Immature natural killer cell (primary cell): ENCODE measurements around the gene FBRSL1. TPM values are rescaled to one million over a fixed set of nuclear protein-coding genes. Genes with fewer than 3 reads are reported as not detected.

Experiments used
- DNase-seq, 3 donors: peaks; one replicate each; pipeline ENCODE4 v3.0.0; 2022; ENCODE audit warnings: mixed read lengths in 1 of 3
- H3K27ac Mint-ChIP-seq, 6 donors: one replicate each; pipeline ENCODE4 v1.8.0; 2020; ENCODE audit warnings: mixed read lengths in 6 of 6, mild to moderate bottlenecking in 5 of 6, inconsistent platforms in 4 of 6, moderate library complexity in 3 of 6
- H3K27me3 Mint-ChIP-seq, 3 donors: one replicate each; pipeline ENCODE4 v1.8.0; 2020 to 2021; ENCODE audit warnings: low read depth in 3 of 3, mild to moderate bottlenecking in 3 of 3, mixed read lengths in 3 of 3, moderate library complexity in 3 of 3, inconsistent platforms in 1 of 3
- H3K36me3 Mint-ChIP-seq, 3 donors: one replicate each; pipeline ENCODE4 v1.8.0; 2020; ENCODE audit warnings: mixed read lengths in 3 of 3, inconsistent platforms in 2 of 3, mild to moderate bottlenecking in 2 of 3
- H3K4me1 Mint-ChIP-seq, 2 donors: one replicate each; pipeline ENCODE4 v1.8.0; 2020; ENCODE audit warnings: inconsistent platforms in 2 of 2, mild to moderate bottlenecking in 2 of 2, mixed read lengths in 2 of 2, moderate library complexity in 1 of 2
- H3K4me3 Mint-ChIP-seq, 5 donors: one replicate each; pipeline ENCODE4 v1.8.0; 2020; ENCODE audit warnings: mild to moderate bottlenecking in 5 of 5, mixed read lengths in 5 of 5, inconsistent platforms in 3 of 5, moderate library complexity in 3 of 5
- H3K9me3 Mint-ChIP-seq, 6 donors: one replicate each; pipeline ENCODE4 v1.8.0; 2020; ENCODE audit warnings: mild to moderate bottlenecking in 6 of 6, mixed read lengths in 6 of 6, inconsistent platforms in 4 of 6, moderate library complexity in 3 of 6
- polyA plus RNA-seq, 3 donors: library from polyadenylated mRNA; unstranded; fragments of 300-500 nt; fragmentation: Illumina TruSeq; gene quantifications; one replicate each; pipeline ENCODE4 v1.2.3, GENCODE V29; 2021

FBRSL1 gene
- polyA plus RNA-seq, 3 donors from 2014 or later: 0.54 to 0.63 TPM; not detected in 1

DNA sequence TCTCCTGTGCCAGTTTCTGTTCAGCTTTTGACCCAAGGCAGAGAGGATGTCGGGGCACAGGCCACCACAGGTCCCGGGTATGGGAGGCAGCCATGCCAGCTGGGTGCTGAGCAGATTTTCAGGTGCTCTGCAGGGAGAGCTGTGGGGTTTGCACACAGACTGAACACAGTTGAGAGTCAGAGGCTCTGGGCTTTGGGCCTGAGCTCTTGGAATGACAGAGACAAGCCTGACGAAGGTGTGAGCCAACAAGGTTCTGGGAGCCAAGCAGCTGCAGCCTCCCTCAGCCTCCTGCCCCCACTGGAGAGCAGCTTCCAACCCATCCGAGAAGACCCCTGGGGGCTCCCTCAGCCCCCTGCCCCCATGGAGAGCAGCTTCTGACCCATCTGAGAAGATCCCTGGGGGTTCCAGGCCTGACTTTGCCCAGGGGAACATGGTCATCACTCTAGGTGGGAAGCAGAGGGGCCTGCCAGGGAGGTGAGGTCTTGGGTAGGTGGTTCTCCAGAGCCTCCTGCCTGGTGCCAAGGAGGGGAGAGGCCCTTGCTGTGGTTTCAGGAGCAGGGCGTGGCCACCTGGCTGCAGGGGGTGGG is 13.8 kb downstream of the FBRSL1 start:
- peak overlapping the region in 3 of 6 donors; percentile 21 to 55 (median 49) for H3K27ac Mint-ChIP-seq
- no peak for DNase-seq
- no peaks in the 10 kb centered on the region for H3K9me3 Mint-ChIP-seq
- peaks cover 0 to 11% (median 7%) of the 10 kb centered on the region in 3 donors for H3K27me3 Mint-ChIP-seq
- no peak overlapping the region for H3K4me3 Mint-ChIP-seq
- peaks cover 46 to 51% of the 10 kb centered on the region in 2 donors for H3K4me1 Mint-ChIP-seq
- no peaks in the 10 kb centered on the region for H3K36me3 Mint-ChIP-seq

DNA sequence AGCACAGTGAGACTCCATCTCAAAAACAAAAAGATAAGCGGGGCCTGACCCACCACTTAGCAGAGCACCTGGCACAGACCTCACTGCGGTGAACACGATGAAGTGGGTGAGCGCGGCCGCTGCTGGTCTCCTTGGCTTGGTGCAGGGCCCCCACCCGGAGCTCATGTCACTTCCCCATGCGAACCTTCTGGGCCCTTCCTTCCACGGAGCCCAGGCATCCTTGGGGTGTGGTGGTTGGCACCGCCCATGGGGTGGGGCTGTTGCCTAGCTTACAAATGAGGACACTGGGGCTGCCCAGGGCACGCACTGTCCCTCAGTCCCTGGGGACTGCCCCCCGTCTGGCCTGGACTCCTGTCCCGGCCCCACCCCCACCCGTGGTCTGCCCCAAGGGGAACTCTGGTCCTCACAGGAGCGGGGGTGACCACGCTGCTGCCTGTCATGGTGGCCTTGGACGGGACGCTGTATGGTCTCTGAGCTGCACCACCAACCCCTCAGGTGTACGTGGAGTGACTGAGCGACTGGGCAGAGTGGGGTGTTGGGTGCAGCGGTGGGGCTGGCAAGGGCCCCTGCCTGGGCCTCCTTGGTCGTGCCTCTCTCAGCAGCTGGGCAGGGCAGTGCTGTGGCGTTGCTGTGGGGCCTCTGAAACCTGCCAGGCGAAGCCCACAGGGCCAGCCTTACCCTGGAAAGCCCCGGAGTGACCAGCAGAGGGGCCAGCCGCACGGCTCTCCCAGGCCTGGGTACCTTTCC is 15.3 kb downstream of the FBRSL1 start:
- Mint-ChIP-seq H3K4me1 (peaks cover 46 to 49% of the 10 kb centered on the region in 2 donors), H3K36me3 (no peaks in the 10 kb centered on the region), H3K27me3 (peaks cover 0 to 11% (median 4%) of the 10 kb centered on the region in 3 donors), H3K27ac (peak overlapping the region; percentile 61 to 91 (median 81)), H3K9me3 (no peaks in the 10 kb centered on the region), H3K4me3 (peak overlapping the region in 1 of 5 donors; percentile 51)
- no peak for DNase-seq

DNA sequence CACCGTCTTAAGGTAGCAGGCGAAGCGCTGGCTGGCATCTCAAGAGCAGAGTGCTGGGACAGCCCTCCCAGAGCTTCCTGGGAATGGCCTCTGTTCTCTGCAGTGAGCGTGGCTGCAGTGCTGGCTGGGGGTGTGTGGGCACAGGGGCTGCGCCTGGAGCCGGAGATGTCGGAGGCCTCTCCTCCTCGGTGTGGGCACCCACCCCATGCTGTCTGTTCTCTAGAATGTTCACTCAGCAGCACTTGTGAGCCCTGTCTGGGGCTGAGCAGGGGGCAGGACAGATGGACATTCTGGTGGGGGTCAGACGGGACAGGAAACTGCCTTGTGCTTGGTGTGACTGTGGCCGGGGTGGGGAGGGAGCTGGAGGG is 15.9 kb downstream of the FBRSL1 start:
- DNase-seq: no peak
- H3K27ac Mint-ChIP-seq: peak overlapping the region; percentile 71 to 91 (median 84)
- H3K4me3 Mint-ChIP-seq: peak overlapping the region in 3 of 5 donors; percentile 10 to 65 (median 61)
- peaks cover 46 to 47% of the 10 kb centered on the region in 2 donors for H3K4me1 Mint-ChIP-seq
- H3K9me3 Mint-ChIP-seq: no peaks in the 10 kb centered on the region
- peaks cover 0 to 11% (median 8%) of the 10 kb centered on the region in 3 donors for H3K27me3 Mint-ChIP-seq
- no peaks in the 10 kb centered on the region for H3K36me3 Mint-ChIP-seq

DNA sequence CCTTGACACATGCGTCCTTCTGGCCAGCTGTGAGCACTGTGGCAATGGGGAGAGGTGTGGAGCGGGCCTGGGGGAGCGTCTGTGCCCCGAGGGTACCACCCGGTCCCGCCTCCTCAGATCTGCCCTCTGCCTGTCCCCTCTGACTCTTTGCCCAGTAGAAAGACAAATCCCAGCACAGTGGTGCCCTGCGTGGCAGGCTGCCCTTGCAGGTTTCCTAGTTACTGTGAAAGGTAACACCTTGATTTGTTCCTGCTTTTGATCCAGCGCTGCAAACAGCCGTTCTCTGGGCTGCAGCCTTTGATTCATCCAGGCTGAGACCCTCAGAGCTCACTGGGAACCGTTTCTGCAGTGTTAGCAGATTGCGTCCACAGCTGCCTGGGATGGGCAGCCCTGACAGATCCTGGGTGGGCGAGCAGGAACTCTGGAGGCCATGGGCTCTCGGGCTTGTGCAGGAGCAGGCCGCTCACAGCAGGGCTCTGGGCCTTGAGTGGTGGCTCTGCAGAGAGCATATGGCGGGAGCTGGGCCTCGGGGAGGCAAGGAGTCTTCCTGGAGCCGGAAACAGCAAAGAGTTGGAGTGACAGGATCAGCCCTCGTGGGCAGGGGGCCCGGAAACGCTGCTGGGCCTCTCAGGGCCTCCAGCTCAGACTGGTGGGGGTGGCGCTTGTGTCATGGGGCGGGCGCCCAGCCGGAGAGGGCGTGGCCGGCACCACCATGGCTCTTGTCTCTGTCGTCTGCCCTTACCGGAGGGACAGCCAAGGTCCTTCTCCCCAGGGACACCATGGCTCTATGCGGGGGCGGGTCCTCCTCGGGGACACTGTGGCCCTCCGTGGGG is 16.6 kb downstream of the FBRSL1 start:
- H3K27me3 Mint-ChIP-seq: peaks cover 0 to 11% (median 11%) of the 10 kb centered on the region in 3 donors
- peaks cover 45 to 47% of the 10 kb centered on the region in 2 donors for H3K4me1 Mint-ChIP-seq
- H3K4me3 Mint-ChIP-seq: peak overlapping the region; percentile 50 to 65 (median 58)
- no peaks in the 10 kb centered on the region for H3K36me3 Mint-ChIP-seq
- H3K9me3 Mint-ChIP-seq: no peaks in the 10 kb centered on the region
- H3K27ac Mint-ChIP-seq: peak overlapping the region; percentile 71 to 91 (median 84)
- peak; percentile 57 to 69 (median 61) for DNase-seq

DNA sequence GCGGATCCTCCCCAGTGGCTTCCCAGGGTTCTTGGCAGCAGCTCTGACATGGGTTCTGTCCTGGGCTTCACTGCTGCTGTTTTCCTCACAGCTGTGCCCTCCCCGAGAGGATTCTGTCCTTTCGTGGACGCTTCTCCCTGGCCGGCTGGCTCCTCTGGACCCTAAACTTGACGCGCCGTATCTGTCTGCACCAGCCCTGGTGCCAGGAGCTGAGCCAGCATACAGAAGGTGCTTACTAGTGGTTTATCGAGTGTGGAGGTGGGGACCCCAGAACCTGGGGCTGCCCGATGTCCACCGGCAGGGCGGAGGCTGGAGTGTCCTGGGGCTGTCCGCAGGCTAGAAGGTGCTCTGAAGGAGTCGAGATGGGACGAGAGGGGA is 17.2 kb downstream of the FBRSL1 start:
- H3K36me3 Mint-ChIP-seq: no peaks in the 10 kb centered on the region
- no peaks in the 10 kb centered on the region for H3K9me3 Mint-ChIP-seq

DNA sequence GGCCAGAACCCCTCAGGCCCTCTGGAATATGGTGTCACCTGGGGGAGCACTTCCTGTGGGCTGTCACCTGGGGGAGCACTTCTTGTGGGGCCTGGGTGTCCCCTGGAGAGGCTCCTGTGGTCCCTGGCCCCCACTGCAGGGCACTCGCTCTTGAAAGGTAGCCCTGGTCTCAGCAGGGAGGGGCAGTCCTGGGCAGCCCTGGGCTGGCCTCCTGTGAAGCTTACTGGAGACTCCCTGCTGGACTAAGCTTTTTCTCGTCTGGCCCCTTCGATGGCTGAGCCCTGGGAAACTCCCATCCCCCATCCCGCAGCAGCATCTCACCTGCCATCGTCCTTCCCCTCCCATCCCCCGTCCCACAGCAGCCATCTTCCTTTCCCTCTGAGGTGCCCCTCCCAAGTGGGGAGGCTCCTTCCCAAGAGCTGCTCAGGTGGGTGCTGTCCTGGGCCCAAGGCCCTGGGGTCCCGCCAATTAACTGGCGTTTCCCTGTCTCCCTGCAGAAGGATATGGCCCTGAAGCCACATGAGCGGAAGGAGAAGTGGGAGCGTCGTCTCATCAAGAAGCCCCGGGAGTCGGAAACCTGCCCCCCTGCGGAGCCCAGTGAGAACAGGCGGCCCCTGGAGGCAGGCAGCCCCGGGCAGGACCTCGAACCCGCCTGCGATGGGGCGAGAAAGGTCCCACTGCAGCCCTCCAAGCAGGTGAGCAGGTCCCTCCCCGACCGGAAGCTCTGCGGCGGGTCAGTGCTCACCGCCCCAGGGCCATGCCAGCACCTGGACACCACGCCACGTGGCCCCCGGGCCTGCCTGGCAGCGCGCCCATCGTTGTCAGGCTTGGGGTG is 17.9 kb downstream of the FBRSL1 start:
- peak overlapping the region in 1 of 6 donors; percentile 71 for H3K27ac Mint-ChIP-seq
- no peak overlapping the region for H3K4me3 Mint-ChIP-seq
- no peaks in the 10 kb centered on the region for H3K36me3 Mint-ChIP-seq
- H3K27me3 Mint-ChIP-seq: peaks cover 0 to 11% (median 11%) of the 10 kb centered on the region in 3 donors
- peaks cover 39 to 43% of the 10 kb centered on the region in 2 donors for H3K4me1 Mint-ChIP-seq
- H3K9me3 Mint-ChIP-seq: no peaks in the 10 kb centered on the region
- no peak for DNase-seq

More for the DNA sequence above, 17.2 kb downstream of the FBRSL1 start:
- Mint-ChIP-seq H3K4me1 (peaks cover 39 to 43% of the 10 kb centered on the region in 2 donors), H3K4me3 (peak overlapping the region; percentile 50 to 65 (median 58)), H3K27me3 (peaks cover 0 to 11% (median 11%) of the 10 kb centered on the region in 3 donors), H3K27ac (peak overlapping the region; percentile 71 to 91 (median 84))
- no peak for DNase-seq

DNA sequence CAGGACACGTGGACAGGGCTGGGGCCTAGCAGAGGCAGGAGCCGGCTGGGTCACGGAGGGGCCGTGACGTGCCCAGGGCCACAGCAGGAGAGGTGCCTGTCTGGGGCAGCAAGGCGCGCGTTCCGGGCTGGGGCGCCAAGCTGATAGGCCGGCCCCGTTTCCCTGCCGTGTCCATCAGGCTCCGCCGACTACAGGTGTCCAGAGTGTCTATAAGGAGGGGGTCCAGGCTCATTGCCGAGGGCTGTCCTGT is 18.5 kb downstream of the FBRSL1 start:
- Mint-ChIP-seq H3K27ac (no peak overlapping the region), H3K4me3 (no peak overlapping the region), H3K36me3 (no peaks in the 10 kb centered on the region), H3K4me1 (peaks cover 39 to 41% of the 10 kb centered on the region in 2 donors), H3K27me3 (peaks cover 0 to 11% (median 11%) of the 10 kb centered on the region in 3 donors), H3K9me3 (no peaks in the 10 kb centered on the region)
- DNase-seq: no peak

DNA sequence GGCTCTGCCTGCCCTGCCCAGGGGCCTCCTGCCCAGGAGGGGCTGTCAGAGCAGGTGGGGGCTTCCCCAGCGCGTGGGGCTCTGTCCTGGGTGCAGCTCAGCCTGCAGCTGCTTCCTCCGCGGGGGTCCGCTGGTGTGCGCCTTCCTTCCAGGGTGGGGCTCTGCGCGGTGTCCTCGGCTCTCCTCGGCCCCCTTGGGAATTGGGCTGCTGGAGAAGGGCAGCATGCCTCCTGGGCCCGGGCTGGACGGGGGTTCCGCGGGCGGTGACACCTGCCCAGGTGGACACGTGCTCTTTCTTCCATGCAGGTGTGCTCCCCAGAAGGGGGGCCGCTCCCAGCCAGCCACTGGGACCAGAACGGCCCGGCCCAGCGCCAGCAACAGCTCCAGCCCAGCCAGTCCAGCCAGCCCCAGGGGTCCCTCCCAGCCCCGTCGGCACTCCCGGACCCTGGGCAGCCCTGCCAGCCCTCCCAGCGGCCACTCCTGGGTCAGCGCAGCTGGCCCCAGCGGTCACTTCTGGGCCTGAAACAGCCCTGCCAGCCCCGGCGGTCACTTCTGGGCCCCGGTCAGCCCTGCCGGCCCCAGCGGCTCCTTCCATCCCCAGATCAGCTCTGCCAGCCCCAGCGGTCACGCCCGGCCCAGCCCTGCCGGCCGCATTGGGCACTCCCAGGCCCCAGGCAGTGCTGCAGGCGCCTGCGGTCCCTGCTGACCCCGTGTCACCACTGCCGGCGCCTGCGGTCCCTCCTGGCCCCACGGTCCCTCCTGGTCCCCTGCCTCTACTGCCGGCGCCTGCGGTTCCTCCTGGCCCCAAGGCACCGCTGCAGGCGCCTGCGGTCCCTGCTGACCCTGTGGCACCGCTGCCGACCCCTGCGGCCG is 19.1 kb downstream of the FBRSL1 start:
- H3K36me3 Mint-ChIP-seq: no peaks in the 10 kb centered on the region
- DNase-seq: no peak
- H3K9me3 Mint-ChIP-seq: no peaks in the 10 kb centered on the region
- no peak overlapping the region for H3K4me3 Mint-ChIP-seq
- H3K27ac Mint-ChIP-seq: no peak overlapping the region
- H3K27me3 Mint-ChIP-seq: peaks cover 0 to 11% (median 8%) of the 10 kb centered on the region in 3 donors
- peaks cover 33 to 36% of the 10 kb centered on the region in 2 donors for H3K4me1 Mint-ChIP-seq

DNA sequence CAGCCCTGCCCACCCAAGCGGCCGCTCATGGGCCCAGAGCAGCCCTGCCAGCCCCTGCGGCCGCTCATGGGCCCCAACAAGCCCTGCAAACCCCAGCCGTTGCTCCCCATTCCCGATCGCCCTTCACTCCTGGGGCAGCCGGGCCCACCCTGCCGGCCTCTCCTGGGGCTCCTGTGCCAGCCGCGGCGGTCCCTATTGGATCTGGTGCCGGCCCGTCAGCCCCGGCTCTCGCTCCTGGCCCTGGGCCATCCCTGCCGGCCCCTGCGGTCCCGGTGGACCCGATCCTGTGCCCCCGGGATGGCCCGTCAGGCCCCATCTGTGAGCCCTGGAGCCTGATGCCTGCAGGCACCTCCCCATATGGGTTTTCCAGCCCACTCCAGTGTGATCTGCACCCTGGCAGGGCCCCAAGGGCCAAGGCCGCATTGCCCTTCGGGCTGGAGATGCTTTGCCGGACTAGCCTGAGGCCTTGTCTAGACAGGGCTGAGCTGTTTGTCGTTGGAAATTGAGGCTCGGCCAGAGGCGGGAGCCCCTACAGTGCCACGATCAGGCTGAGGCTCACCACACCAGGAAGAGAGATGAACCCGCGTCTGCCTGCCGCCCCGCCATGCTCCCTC is 20.3 kb downstream of the FBRSL1 start:
- Mint-ChIP-seq H3K27ac (no peak overlapping the region), H3K27me3 (peaks cover 0 to 11% (median 6%) of the 10 kb centered on the region in 3 donors), H3K9me3 (no peaks in the 10 kb centered on the region), H3K4me1 (peaks cover 24 to 29% of the 10 kb centered on the region in 2 donors), H3K4me3 (no peak overlapping the region), H3K36me3 (peaks cover 0 to 3% (median 2%) of the 10 kb centered on the region in 3 donors)
- DNase-seq: no peak

DNA sequence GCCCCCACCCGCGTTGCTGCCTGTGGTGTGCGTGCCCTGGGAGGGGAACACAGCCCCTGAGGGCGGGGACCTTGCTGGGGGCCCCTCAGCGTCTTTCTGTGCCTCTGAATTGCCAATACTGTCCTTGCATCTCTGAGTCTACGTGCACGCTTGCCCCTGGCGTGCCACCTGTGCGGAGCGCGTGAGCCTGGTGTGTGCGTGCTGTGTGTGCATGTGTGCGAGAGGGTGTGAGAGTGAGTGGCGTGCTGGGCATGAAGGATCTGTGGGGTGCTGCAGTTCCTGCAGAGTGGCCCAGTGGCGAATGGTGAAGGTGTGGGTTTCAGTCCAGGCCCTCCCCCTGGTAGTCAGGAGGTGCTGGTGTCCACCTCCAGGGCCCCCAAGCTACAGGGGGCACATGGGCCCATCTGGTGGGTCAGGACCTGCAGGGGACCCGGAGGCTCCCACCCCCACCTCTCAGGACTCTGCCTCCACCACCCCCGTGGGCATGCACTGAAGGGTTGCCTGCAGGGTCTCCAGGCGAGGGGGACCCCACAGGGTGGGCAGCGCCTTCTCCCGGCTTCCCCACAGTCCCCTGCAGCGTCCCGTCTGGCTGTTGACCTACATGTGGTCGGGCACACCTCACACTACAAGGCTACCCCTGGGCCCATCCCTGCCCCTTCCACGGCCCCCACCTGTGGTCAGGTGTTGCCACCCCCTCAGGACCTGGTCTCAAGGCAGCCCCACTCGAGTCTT is 21.0 kb downstream of the FBRSL1 start:
- H3K4me3 Mint-ChIP-seq: no peak overlapping the region
- H3K36me3 Mint-ChIP-seq: peaks cover 0 to 6% (median 3%) of the 10 kb centered on the region in 3 donors
- peaks cover 0 to 9% (median 6%) of the 10 kb centered on the region in 3 donors for H3K27me3 Mint-ChIP-seq
- no peak for DNase-seq
- H3K4me1 Mint-ChIP-seq: peaks cover 23% of the 10 kb centered on the region in 2 donors
- H3K9me3 Mint-ChIP-seq: peaks cover 0 to 1% (median 0%) of the 10 kb centered on the region in 6 donors
- peak overlapping the region in 1 of 6 donors; percentile 49 for H3K27ac Mint-ChIP-seq

DNA sequence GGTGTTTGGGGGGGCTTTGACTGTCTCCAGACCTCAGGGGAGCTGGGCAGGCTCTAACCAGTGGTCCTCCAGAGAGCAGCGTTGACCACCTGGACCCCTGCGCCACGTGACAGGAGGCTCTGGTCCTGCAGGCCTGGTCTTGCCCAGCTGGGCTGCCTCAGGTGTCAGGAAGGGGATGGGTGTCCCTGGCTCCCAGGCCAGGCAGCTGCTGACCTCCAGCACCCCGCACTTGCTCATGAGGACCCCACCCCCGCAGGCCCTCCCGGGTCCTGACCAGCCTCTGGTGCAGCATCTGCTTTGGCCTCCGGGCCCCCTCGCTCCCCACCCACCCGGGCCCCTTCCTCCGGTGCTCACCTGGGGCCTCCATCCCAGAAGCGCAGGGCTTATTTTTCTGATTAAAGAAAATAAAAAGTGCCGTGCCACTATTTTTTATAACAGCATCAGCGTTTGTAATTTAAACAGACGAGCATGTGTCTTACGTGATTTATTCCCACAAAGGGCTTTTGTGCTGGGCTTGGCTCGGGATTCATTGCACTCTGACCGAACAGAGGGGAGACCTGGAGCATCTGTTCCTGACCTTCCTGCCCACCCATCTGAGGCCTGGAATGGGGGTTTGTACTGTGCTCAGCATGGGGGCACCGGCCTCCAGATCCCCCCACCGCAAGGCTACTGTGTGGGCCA is 21.7 kb downstream of the FBRSL1 start:
- Mint-ChIP-seq H3K27ac (no peak overlapping the region), H3K4me1 (peaks cover 15 to 18% of the 10 kb centered on the region in 2 donors), H3K9me3 (peaks cover 0 to 1% (median 0%) of the 10 kb centered on the region in 6 donors), H3K27me3 (peaks cover 0 to 6% (median 0%) of the 10 kb centered on the region in 3 donors), H3K4me3 (no peak overlapping the region), H3K36me3 (peaks cover 0 to 7% (median 3%) of the 10 kb centered on the region in 3 donors)
- no peak for DNase-seq
